Neural cell (in vitro differentiated cells): ENCODE measurements around the gene HBE1. TPM values are rescaled to one million over a fixed set of nuclear protein-coding genes. Genes with fewer than 3 reads are reported as not detected.

Experiments
- H2AFZ ChIP-seq: fragments of 200-600, 300-800 bp; sonication (generic), shearing (Covaris generic); 2 replicates; pipeline ENCODE4 v1.6.0; 2014; ENCODE audit warnings: low read depth, mild to moderate bottlenecking, antibody characterized with exemption, low read length, moderate library complexity
- H3F3A ChIP-seq: fragments of 200-600 bp; shearing (Covaris generic); 2 replicates; pipeline ENCODE4 v1.6.1; 2016; ENCODE audit warnings: mild to moderate bottlenecking, moderate library complexity, mixed read lengths, antibody characterized with exemption, low read length; ENCODE audit not compliant: insufficient read depth, poor library complexity, severe bottlenecking
- H3K27ac ChIP-seq: fragments of 200-600, 300-800 bp; sonication (generic), shearing (Covaris generic); 2 replicates; pipeline ENCODE4 v1.5.1; 2014; ENCODE audit warnings: mild to moderate bottlenecking, low read length, moderate library complexity
- H3K27me3 ChIP-seq: fragments of 300-800, 200-600 bp; sonication (generic), shearing (Covaris generic); 2 replicates; pipeline ENCODE4 v1.6.0; 2014; ENCODE audit warnings: mild to moderate bottlenecking, low read depth, low read length, moderate library complexity; ENCODE audit not compliant: insufficient read depth
- H3K36me3 ChIP-seq: fragments of 300-800, 200-600 bp; sonication (generic), shearing (Covaris generic); 2 replicates; pipeline ENCODE4 v1.5.1; 2014; ENCODE audit warnings: mild to moderate bottlenecking, antibody characterized with exemption, low read length, moderate library complexity; ENCODE audit not compliant: insufficient read depth
- H3K4me2 ChIP-seq: fragments of 300-800, 200-600 bp; sonication (generic), shearing (Covaris generic); 2 replicates; pipeline ENCODE4 v1.6.0; 2014; ENCODE audit warnings: mild to moderate bottlenecking, low read length
- H3K4me3 ChIP-seq: fragments of 300-800, 200-600 bp; sonication (generic), shearing (Covaris generic); 2 replicates; pipeline ENCODE4 v1.5.1; 2014; ENCODE audit warnings: mild to moderate bottlenecking, low read length, moderate library complexity
- H3K79me2 ChIP-seq: fragments of 200-600 bp; shearing (Covaris generic); replicated peaks from 2 replicates; pipeline ENCODE4 v1.6.0; 2014; ENCODE audit warnings: mild to moderate bottlenecking, low read length, moderate library complexity; ENCODE audit not compliant: insufficient read depth
- H3K9ac ChIP-seq: fragments of 300-800, 200-600 bp; sonication (generic), shearing (Covaris generic); 2 replicates; pipeline ENCODE4 v1.6.1; 2016; ENCODE audit warnings: mild to moderate bottlenecking, low read length, mixed read lengths
- H3K9me2 ChIP-seq: fragments of 200-600 bp; shearing (Covaris generic); 2 replicates; pipeline ENCODE4 v1.6.1; 2016; ENCODE audit warnings: mild to moderate bottlenecking, low read length, mixed read lengths; ENCODE audit not compliant: insufficient read depth
- H3K9me3 ChIP-seq: fragments of 200-600, 300-800 bp; sonication (generic), shearing (Covaris generic); 2 replicates; pipeline ENCODE4 v1.6.1; 2016; ENCODE audit warnings: mild to moderate bottlenecking, mixed run types, low read length, moderate library complexity, mixed read lengths
- H4K20me1 ChIP-seq: fragments of 200-600 bp; shearing (Covaris generic); 2 replicates; pipeline ENCODE4 v1.6.1; 2016; ENCODE audit warnings: mild to moderate bottlenecking, mixed run types; ENCODE audit not compliant: insufficient read depth
- EP300 ChIP-seq: fragments of 450-650 bp; conservative IDR thresholded peaks from 2 replicates; pipeline ENCODE4 v1.6.1; 2014; ENCODE audit warnings: antibody characterized with exemption, mild to moderate bottlenecking, moderate library complexity; ENCODE audit not compliant: poor library complexity, severe bottlenecking
- EZH2 ChIP-seq: fragments of 200-600, 300-800 bp; shearing (Covaris generic), sonication (generic); IDR thresholded peaks from 2 replicates; pipeline ENCODE4 v1.6.1; 2014; ENCODE audit warnings: antibody characterized with exemption, low read length, borderline replicate concordance, mild to moderate bottlenecking; ENCODE audit not compliant: insufficient read depth, poor library complexity, severe bottlenecking
- MXI1 ChIP-seq: fragments of 450-650 bp; conservative IDR thresholded peaks from 2 replicates; pipeline ENCODE4 v1.6.1; 2014; ENCODE audit warnings: antibody characterized with exemption, mild to moderate bottlenecking; ENCODE audit not compliant: poor library complexity, severe bottlenecking
- POLR2AphosphoS5 ChIP-seq: IDR thresholded peaks from 2 replicates; pipeline ENCODE4 v1.6.1; 2012
- RAD21 ChIP-seq: fragments of 450-650 bp; conservative IDR thresholded peaks from 2 replicates; pipeline ENCODE4 v1.6.1; 2014; ENCODE audit warnings: antibody characterized with exemption, mild to moderate bottlenecking, moderate library complexity
- REST ChIP-seq: IDR thresholded peaks from 2 replicates; pipeline ENCODE4 v1.6.1; 2012; ENCODE audit warnings: borderline replicate concordance
- SMC3 ChIP-seq: fragments of 450-650 bp; conservative IDR thresholded peaks from 2 replicates; pipeline ENCODE4 v1.6.1; 2014; ENCODE audit warnings: antibody characterized with exemption, mild to moderate bottlenecking, moderate library complexity; ENCODE audit not compliant: poor library complexity
- TAF1 ChIP-seq: IDR thresholded peaks from 2 replicates; pipeline ENCODE4 v1.6.1; 2012; ENCODE audit warnings: low read depth
- polyA plus RNA-seq: library from polyadenylated mRNA; depleted of rRNA; stranded (reverse); fragments of >200 nt; gene quantifications from 2 replicates; pipeline ENCODE4 v1.2.3, GENCODE V29; 2014
- TF ChIP-seq, protein P1 (sequence below): fragments of 450-650 bp; IDR thresholded peaks from 2 replicates; pipeline ENCODE4 v1.5.1; 2014; ENCODE audit warnings: antibody characterized with exemption, mild to moderate bottlenecking, moderate library complexity; ENCODE audit not compliant: poor library complexity, severe bottlenecking

The HBE1 gene
- polyA plus RNA-seq, 1 donor from 2014 or later = not detected

- Histone ChIP-seq H3K27ac (no peak overlapping the region), H2AFZ (no peak overlapping the region), H3K27me3 (no peaks in the 10 kb centered on the region), H3K4me2 (no peak overlapping the region), H3K79me2 (no peaks in the 10 kb centered on the region), H3F3A (no peaks in the 10 kb centered on the region), H3K9me2 (no peaks in the 10 kb centered on the region), H4K20me1 (no peaks in the 10 kb centered on the region), H3K4me3 (no peak overlapping the region), H3K9me3 (no peaks in the 10 kb centered on the region), H3K9ac (no peak overlapping the region), H3K36me3 (no peaks in the 10 kb centered on the region)
- TF ChIP-seq POLR2AphosphoS5 = no peak
- TF ChIP-seq EP300 = no peak
- TF ChIP-seq, protein P1, sequence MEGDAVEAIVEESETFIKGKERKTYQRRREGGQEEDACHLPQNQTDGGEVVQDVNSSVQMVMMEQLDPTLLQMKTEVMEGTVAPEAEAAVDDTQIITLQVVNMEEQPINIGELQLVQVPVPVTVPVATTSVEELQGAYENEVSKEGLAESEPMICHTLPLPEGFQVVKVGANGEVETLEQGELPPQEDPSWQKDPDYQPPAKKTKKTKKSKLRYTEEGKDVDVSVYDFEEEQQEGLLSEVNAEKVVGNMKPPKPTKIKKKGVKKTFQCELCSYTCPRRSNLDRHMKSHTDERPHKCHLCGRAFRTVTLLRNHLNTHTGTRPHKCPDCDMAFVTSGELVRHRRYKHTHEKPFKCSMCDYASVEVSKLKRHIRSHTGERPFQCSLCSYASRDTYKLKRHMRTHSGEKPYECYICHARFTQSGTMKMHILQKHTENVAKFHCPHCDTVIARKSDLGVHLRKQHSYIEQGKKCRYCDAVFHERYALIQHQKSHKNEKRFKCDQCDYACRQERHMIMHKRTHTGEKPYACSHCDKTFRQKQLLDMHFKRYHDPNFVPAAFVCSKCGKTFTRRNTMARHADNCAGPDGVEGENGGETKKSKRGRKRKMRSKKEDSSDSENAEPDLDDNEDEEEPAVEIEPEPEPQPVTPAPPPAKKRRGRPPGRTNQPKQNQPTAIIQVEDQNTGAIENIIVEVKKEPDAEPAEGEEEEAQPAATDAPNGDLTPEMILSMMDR = no peak
- TF ChIP-seq MXI1 = no peak
- TF ChIP-seq TAF1 = no peak
- TF ChIP-seq EZH2 = no peak
- TF ChIP-seq REST = no peak
- no peak for TF ChIP-seq SMC3
These were observed 12.9 kb upstream of the HBE1 start for GRCh38 chr11:5282628-5283027.

DNA sequence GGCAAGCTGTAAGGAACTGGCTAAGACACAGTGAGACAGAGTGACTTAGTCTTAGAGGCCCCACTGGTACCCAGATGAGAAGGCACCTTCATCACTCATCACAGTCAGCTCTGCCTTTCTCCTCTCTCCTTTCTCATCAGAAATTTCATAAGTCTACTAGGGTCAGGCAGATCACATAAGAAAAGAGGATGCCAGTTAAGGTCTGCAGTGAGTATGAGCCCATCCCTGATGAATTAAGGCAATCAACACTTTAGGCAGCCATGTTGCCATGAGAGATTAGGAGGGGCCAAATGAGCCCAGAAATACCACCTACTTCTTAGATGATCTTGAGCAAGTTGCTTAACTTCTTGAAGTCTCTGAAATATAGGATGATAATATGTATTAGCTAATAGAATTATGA is 11.9 kb upstream of the HBE1 start:
- Histone ChIP-seq H3K27ac (no peak overlapping the region), H3K9ac (no peak overlapping the region), H3K9me3 (no peaks in the 10 kb centered on the region), H3F3A (no peaks in the 10 kb centered on the region), H3K9me2 (no peaks in the 10 kb centered on the region), H4K20me1 (no peaks in the 10 kb centered on the region), H3K4me2 (no peak overlapping the region), H3K27me3 (no peaks in the 10 kb centered on the region), H2AFZ (no peak overlapping the region), H3K4me3 (no peak overlapping the region), H3K79me2 (no peaks in the 10 kb centered on the region), H3K36me3 (no peaks in the 10 kb centered on the region)
- no peak for TF ChIP-seq EP300

DNA sequence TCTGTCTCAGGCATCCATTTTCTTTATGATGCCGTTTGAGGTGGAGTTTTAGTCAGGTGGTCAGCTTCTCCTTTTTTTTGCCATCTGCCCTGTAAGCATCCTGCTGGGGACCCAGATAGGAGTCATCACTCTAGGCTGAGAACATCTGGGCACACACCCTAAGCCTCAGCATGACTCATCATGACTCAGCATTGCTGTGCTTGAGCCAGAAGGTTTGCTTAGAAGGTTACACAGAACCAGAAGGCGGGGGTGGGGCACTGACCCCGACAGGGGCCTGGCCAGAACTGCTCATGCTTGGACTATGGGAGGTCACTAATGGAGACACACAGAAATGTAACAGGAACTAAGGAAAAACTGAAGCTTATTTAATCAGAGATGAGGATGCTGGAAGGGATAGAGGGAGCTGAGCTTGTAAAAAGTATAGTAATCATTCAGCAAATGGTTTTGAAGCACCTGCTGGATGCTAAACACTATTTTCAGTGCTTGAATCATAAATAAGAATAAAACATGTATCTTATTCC is 10.9 kb upstream of the HBE1 start:
- Histone ChIP-seq H3K36me3 (no peaks in the 10 kb centered on the region), H3K9me3 (no peaks in the 10 kb centered on the region), H3K9ac (no peak overlapping the region), H3K79me2 (no peaks in the 10 kb centered on the region), H3K4me2 (no peak overlapping the region), H4K20me1 (no peaks in the 10 kb centered on the region), H3K27me3 (no peaks in the 10 kb centered on the region), H3K9me2 (no peaks in the 10 kb centered on the region), H3K4me3 (no peak overlapping the region), H3K27ac (no peak overlapping the region), H2AFZ (no peak overlapping the region), H3F3A (no peaks in the 10 kb centered on the region)
- TF ChIP-seq SMC3 (no peak), TAF1 (no peak), RAD21 (no peak), EZH2 (no peak), EP300 (no peak), REST (no peak), MXI1 (no peak), POLR2AphosphoS5 (no peak)
- TF ChIP-seq, protein P1 = no peak
